ENCODE data around the gene SKIL.
"Not testable (repeated sequence)": the region's sequence is repeated elsewhere in the genome, so short reads cannot be mapped to it uniquely, and the experiment has no call there.

SKIL gene

GRCh38 chr3:170338690-170339340 is 18.7 kb upstream of the SKIL start:
- TF ChIP-seq, protein P1, sequence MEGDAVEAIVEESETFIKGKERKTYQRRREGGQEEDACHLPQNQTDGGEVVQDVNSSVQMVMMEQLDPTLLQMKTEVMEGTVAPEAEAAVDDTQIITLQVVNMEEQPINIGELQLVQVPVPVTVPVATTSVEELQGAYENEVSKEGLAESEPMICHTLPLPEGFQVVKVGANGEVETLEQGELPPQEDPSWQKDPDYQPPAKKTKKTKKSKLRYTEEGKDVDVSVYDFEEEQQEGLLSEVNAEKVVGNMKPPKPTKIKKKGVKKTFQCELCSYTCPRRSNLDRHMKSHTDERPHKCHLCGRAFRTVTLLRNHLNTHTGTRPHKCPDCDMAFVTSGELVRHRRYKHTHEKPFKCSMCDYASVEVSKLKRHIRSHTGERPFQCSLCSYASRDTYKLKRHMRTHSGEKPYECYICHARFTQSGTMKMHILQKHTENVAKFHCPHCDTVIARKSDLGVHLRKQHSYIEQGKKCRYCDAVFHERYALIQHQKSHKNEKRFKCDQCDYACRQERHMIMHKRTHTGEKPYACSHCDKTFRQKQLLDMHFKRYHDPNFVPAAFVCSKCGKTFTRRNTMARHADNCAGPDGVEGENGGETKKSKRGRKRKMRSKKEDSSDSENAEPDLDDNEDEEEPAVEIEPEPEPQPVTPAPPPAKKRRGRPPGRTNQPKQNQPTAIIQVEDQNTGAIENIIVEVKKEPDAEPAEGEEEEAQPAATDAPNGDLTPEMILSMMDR (conservative IDR thresholded peaks at IDR 0.05), result no peak
- no peak for TF ChIP-seq ZFX (IDR thresholded peaks at IDR 0.05)

DNA sequence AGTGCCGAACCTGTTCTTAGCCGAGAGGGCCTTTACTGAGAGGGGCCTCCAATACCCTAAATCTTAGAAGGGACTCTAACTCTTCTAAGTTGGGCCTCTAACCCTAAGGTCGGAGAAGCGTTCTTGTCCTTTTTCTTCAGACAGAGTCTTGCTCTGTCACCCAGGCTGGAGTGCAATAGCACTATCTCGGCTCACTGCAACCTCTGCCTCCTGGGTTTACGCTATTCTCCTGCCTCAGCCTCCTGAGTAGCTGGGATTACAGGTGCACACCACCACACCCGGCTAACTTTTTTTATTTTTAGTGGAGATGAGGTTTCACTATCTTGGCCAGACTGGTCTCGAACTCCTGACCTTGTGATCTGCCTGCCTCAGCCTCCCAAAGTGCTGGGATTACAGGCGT is 15.2 kb upstream of the SKIL start:
- H3K27ac ChIP-seq, result not testable (repeated sequence)

More at GRCh38 chr3:170338690-170339340, 18.7 kb upstream of the SKIL start:
- H3K27ac ChIP-seq, result no peak overlapping the region

- H3K27ac ChIP-seq, result not testable (repeated sequence)
Observed at GRCh38 chr3:170343859-170344258, 13.7 kb upstream of the SKIL start.

GRCh38 chr3:170344971-170345370 is 12.5 kb upstream of the SKIL start:
- TF ChIP-seq, protein P1 (conservative IDR thresholded peaks at IDR 0.05), result no peak
- TF ChIP-seq ZFX (IDR thresholded peaks at IDR 0.05), result no peak
- H3K27ac ChIP-seq, result no peak overlapping the region

- H3K27ac ChIP-seq, result no peak overlapping the region
- TF ChIP-seq ZFX (IDR thresholded peaks at IDR 0.05), result no peak
- TF ChIP-seq, protein P1 (conservative IDR thresholded peaks at IDR 0.05), result no peak
Observed at GRCh38 chr3:170346481-170347392, 10.8 kb upstream of the SKIL start.

- TF ChIP-seq, protein P1 (conservative IDR thresholded peaks at IDR 0.05), result no peak
- no peak for TF ChIP-seq ZFX (IDR thresholded peaks at IDR 0.05)
- H3K27ac ChIP-seq, result no peak overlapping the region
Observed at GRCh38 chr3:170350515-170351413, 6.8 kb upstream of the SKIL start.

GRCh38 chr3:170352936-170353335 is 4.6 kb upstream of the SKIL start:
- no peak for TF ChIP-seq ZFX (IDR thresholded peaks at IDR 0.05)
- TF ChIP-seq, protein P1 (conservative IDR thresholded peaks at IDR 0.05), result no peak

DNA sequence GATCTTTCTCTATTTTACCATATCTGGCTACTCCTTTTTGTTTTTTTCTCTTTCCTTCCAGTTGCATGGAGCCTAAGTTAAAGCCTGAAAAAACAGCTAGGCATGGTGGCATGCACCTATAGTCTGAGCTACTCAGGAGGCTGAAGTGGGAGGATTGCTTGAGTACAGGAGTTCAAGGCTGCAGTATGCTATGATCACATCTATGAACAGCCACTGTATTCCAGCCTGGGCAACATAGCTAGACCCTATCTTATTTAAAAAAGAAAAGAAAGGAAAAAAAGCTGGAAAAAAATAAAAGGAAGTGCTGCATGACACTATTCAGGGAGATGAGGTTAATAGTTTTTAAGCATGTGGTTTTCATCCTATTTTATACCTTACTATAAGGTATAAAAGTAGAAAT is 4.0 kb upstream of the SKIL start:
- no peak for TF ChIP-seq ZFX (IDR thresholded peaks at IDR 0.05)
- TF ChIP-seq, protein P1 (conservative IDR thresholded peaks at IDR 0.05), result no peak

More at GRCh38 chr3:170352936-170353335, 4.6 kb upstream of the SKIL start:
- no peak overlapping the region for H3K27ac ChIP-seq

More for the DNA sequence above, 4.0 kb upstream of the SKIL start:
- H3K27ac ChIP-seq, result no peak overlapping the region

Measured in C4-2B (cell line).